Endothelial cell of umbilical vein (primary cell): Measurements from ENCODE around the gene ZFYVE9. TPM values are rescaled to one million over a fixed set of nuclear protein-coding genes. Genes with fewer than 3 reads are reported as not detected.

Experiments
- BruUV-seq: library from RNA; stranded (reverse); fragments of 400-500 nt; replicated peaks from 2 replicates; lab custom pipeline; 2021; lab: Mats Ljungman, UMichigan
- CTCF ChIA-PET: fragments of 300-600, 350-600 bp; sonication (Branson Sonifier 250); formaldehyde crosslinking; loops from one replicate; lab custom pipeline; 2021; ENCODE audit warnings: antibody characterized with exemption, inconsistent platforms; lab: Charles Lee
- POLR2A ChIA-PET: fragments of 300-600, 350-600 bp; sonication (Branson Sonifier 250); formaldehyde crosslinking; loops from one replicate; lab custom pipeline; 2021; ENCODE audit warnings: antibody characterized with exemption, inconsistent platforms; lab: Charles Lee
- DNase-seq: peaks from one replicate; pipeline ENCODE4 v3.0.0-alpha.2; 2011; ENCODE audit warnings: low read depth, low spot score
- FAIRE-seq: peaks from 2 replicates; lab custom pipeline; 2011; peaks lifted over from hg19 to GRCh38; lab: Jason Lieb, UNC
- H2AFZ ChIP-seq: 2 replicates; pipeline ENCODE4 v1.6.0; 2012; ENCODE audit warnings: low read depth, low read length, control low read depth, inconsistent platforms
- H3K27ac ChIP-seq: 2 replicates; pipeline ENCODE4 v1.5.1; 2011; ENCODE audit warnings: low read depth, mild to moderate bottlenecking, control low read depth, low read length, moderate library complexity; ENCODE audit not compliant: insufficient read depth
- H3K27me3 ChIP-seq, 2 experiments: 2 replicates each; pipeline versions ENCODE4 v1.6.0 to v1.6.1; 2011; ENCODE audit warnings: low read length in 2 of 2, mixed read lengths in 1 of 2; ENCODE audit not compliant: control insufficient read depth in 2 of 2, insufficient read depth in 2 of 2
- H3K36me3 ChIP-seq, 2 experiments: 2 replicates in 1 of 2; 3 replicates in 1 of 2; pipeline ENCODE4 v1.5.1; 2011; ENCODE audit warnings: low read length in 2 of 2, mild to moderate bottlenecking in 1 of 2, moderate library complexity in 1 of 2; ENCODE audit not compliant: control insufficient read depth in 2 of 2, insufficient read depth in 2 of 2; ENCODE audit errors: extremely low read depth in 1 of 2
- H3K4me1 ChIP-seq: 3 replicates; pipeline ENCODE4 v1.5.1; 2011; ENCODE audit warnings: mild to moderate bottlenecking, low read length; ENCODE audit not compliant: control insufficient read depth, insufficient read depth; ENCODE audit errors: extremely low read depth
- H3K4me2 ChIP-seq: 2 replicates; pipeline ENCODE4 v1.6.1; 2011; ENCODE audit warnings: low read length, control low read depth, mixed read lengths; ENCODE audit not compliant: insufficient read depth
- H3K4me3 ChIP-seq, 3 experiments: fragments of 200-600 bp in 1 of 3; sonication (generic), shearing (Covaris generic) in 1 of 3; replicated peaks in 1 of 3; 2 replicates each; pipeline ENCODE4 v1.5.1; 2011 to 2016; ENCODE audit warnings: control low read depth in 3 of 3, low read length in 3 of 3, mild to moderate bottlenecking in 2 of 3, inconsistent platforms in 1 of 3, low read depth in 1 of 3, moderate library complexity in 1 of 3; ENCODE audit not compliant: insufficient read depth in 1 of 3
- H3K79me2 ChIP-seq: 2 replicates; pipeline ENCODE4 v1.6.0; 2012; ENCODE audit warnings: low read length, inconsistent platforms; ENCODE audit not compliant: control insufficient read depth, insufficient read depth
- H3K9ac ChIP-seq: replicated peaks from 2 replicates; pipeline ENCODE3; 2011; ENCODE audit warnings: low read length, control low read depth; ENCODE audit not compliant: insufficient read depth; ENCODE audit errors: extremely low read depth
- H3K9me1 ChIP-seq: replicated peaks from 3 replicates; pipeline ENCODE4 v1.6.0; 2011; ENCODE audit warnings: mild to moderate bottlenecking, low read length; ENCODE audit not compliant: control insufficient read depth, insufficient read depth; ENCODE audit errors: extremely low read depth
- H3K9me3 ChIP-seq: replicated peaks from 2 replicates; pipeline ENCODE4 v1.5.1; 2012; ENCODE audit warnings: low read length, inconsistent platforms; ENCODE audit not compliant: control insufficient read depth, insufficient read depth
- H4K20me1 ChIP-seq: replicated peaks from 2 replicates; pipeline ENCODE3; 2011; ENCODE audit warnings: mild to moderate bottlenecking, low read length; ENCODE audit not compliant: control insufficient read depth, insufficient read depth; ENCODE audit errors: extremely low read depth
- EZH2 ChIP-seq: IDR thresholded peaks from 2 replicates; pipeline ENCODE4 v1.6.1; 2012; ENCODE audit warnings: borderline replicate concordance, low read depth, mild to moderate bottlenecking, moderate library complexity, low read length, inconsistent platforms; ENCODE audit not compliant: severe bottlenecking
- FOS ChIP-seq: IDR thresholded peaks from 2 replicates; pipeline ENCODE4 v1.6.1; 2011; ENCODE audit warnings: mild to moderate bottlenecking, low read length, moderate library complexity, borderline replicate concordance; ENCODE audit not compliant: insufficient read depth
- GATA2 ChIP-seq: IDR thresholded peaks from 2 replicates; pipeline ENCODE4 v1.7.0; 2011; ENCODE audit warnings: low read depth, mild to moderate bottlenecking, moderate library complexity, mixed read lengths, low read length; ENCODE audit not compliant: insufficient read length, insufficient read depth
- JUN ChIP-seq: IDR thresholded peaks from 2 replicates; pipeline ENCODE4 v1.6.1; 2011; ENCODE audit warnings: borderline replicate concordance, low read depth; ENCODE audit not compliant: insufficient read length, insufficient read depth
- MYC ChIP-seq: IDR thresholded peaks from one replicate; pipeline ENCODE4 v1.6.1; 2011; ENCODE audit warnings: mild to moderate bottlenecking, low read depth, low read length
- POLR2A ChIP-seq: IDR thresholded peaks from 2 replicates; pipeline ENCODE4 v1.6.1; 2012; ENCODE audit warnings: low read depth, mild to moderate bottlenecking, control low read depth, low read length
- POLR2AphosphoS5 ChIP-seq: IDR thresholded peaks from 2 replicates; pipeline ENCODE4 v1.6.1; 2012; ENCODE audit warnings: low read depth, mild to moderate bottlenecking, control low read depth, low read length, moderate library complexity; ENCODE audit not compliant: insufficient read depth
- dilution Hi-C: fragments of 300-500 bp; cut with MboI; formaldehyde crosslinking; loops from one replicate; pipeline ENCODE4 v1.15.0; 2019; ENCODE audit warnings: low sequenced_read_pairs; ENCODE audit not compliant: extremely low pct_ligation_motif_present
- intact Hi-C: fragments of 100-400 bp; cut with micrococcal nuclease; formaldehyde crosslinking; loops from one replicate; pipeline ENCODE4 v1.10.0; 2022
- polyA plus RNA-seq, 4 experiments: library from polyadenylated mRNA; depleted of rRNA in 3 of 4; stranded (reverse) in 3 of 4; unstranded in 1 of 4; fragments of >200 nt; gene quantifications; 2 replicates each; pipeline versions ENCODE4 v1.2.1 to v1.2.3, GENCODE V29; 2011 to 2012; ENCODE audit warnings: missing spikeins in 1 of 4
- total RNA-seq: library from RNA; stranded (reverse); gene quantifications from 2 replicates; pipeline ENCODE4 v1.2.3, GENCODE V29; 2021
- TF ChIP-seq, protein P1 (sequence below), 2 donors: IDR thresholded peaks; 1 replicate in 1 of 2; 2 replicates in 1 of 2; pipeline ENCODE4 v1.5.1; 2011; ENCODE audit warnings: low read length in 2 of 2, mild to moderate bottlenecking in 2 of 2, moderate library complexity in 2 of 2, control low read depth in 1 of 2, inconsistent platforms in 1 of 2, low read depth in 1 of 2; ENCODE audit not compliant: insufficient read depth in 1 of 2; ENCODE audit errors: extremely low read depth in 1 of 2
- TF ChIP-seq, protein P2 (sequence below): IDR thresholded peaks from 2 replicates; pipeline ENCODE4 v1.6.1; 2011; ENCODE audit not compliant: insufficient read depth, insufficient read length

The ZFYVE9 gene
- total and polyA plus RNA-seq, 2 donors (not counting 3 experiments of a cell fraction or from before 2014, with no cell fraction given) = 4.1 to 16.8 TPM

DNA sequence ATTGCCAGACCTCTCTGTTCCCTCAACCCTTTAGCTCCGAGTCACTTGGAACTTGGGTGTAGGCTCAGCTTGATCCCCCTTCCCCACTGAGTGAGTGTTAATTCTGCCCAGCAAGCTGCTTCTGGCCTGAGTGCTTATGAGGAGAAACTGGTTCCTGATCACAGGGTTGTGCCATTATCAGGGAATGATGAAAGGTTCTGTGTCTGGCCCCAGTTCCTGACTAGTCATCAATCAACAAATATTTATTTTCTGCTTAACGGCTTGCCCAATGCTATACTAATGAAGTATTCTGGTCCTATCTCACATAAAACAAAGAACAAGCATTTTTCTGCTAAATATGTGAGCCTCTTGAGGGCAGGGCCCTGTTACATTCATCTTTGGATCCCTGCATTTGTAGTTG lies 203.4 kb downstream of the ZFYVE9 start:
- TF ChIP-seq, protein P1, sequence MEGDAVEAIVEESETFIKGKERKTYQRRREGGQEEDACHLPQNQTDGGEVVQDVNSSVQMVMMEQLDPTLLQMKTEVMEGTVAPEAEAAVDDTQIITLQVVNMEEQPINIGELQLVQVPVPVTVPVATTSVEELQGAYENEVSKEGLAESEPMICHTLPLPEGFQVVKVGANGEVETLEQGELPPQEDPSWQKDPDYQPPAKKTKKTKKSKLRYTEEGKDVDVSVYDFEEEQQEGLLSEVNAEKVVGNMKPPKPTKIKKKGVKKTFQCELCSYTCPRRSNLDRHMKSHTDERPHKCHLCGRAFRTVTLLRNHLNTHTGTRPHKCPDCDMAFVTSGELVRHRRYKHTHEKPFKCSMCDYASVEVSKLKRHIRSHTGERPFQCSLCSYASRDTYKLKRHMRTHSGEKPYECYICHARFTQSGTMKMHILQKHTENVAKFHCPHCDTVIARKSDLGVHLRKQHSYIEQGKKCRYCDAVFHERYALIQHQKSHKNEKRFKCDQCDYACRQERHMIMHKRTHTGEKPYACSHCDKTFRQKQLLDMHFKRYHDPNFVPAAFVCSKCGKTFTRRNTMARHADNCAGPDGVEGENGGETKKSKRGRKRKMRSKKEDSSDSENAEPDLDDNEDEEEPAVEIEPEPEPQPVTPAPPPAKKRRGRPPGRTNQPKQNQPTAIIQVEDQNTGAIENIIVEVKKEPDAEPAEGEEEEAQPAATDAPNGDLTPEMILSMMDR (IDR thresholded peaks at IDR 0.05; ENCODE audit: extremely low read depth in 1 of 2, insufficient read depth in 1 of 2, low read depth in 1 of 2, low read length in 2 of 2) = no peak
- TF ChIP-seq GATA2 = no peak
- no peak for TF ChIP-seq MYC
- TF ChIP-seq FOS = no peak
- no peak for TF ChIP-seq EZH2
- TF ChIP-seq, protein P2, sequence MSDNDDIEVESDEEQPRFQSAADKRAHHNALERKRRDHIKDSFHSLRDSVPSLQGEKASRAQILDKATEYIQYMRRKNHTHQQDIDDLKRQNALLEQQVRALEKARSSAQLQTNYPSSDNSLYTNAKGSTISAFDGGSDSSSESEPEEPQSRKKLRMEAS = no peak
- TF ChIP-seq POLR2AphosphoS5 = no peak
- TF ChIP-seq POLR2A = no peak
- no peak for TF ChIP-seq JUN
- DNase-seq (no peak), FAIRE-seq (no peak)
- Histone ChIP-seq H3K4me2 (no peak overlapping the region), H3K9ac (no peak overlapping the region), H3K4me3 (no peak overlapping the region), H3K79me2 (no peaks in the 10 kb centered on the region), H3K27me3 (no peaks in the 10 kb centered on the region), H4K20me1 (no peaks in the 10 kb centered on the region), H2AFZ (no peak overlapping the region), H3K4me1 (no peaks in the 10 kb centered on the region), H3K27ac (no peak overlapping the region), H3K9me3 (no peaks in the 10 kb centered on the region), H3K9me1 (no peaks in the 10 kb centered on the region), H3K36me3 (peaks cover 0 to 2% of the 10 kb centered on the region in 2 experiments)
- ChIA-PET POLR2A (no interaction called here), CTCF (interaction anchor here (1.5 kb wide), 1 partner anchor 34 kb away, joined by 3 read pairs; no protein-coding TSS in a partner anchor)
- intact Hi-C loops (loop anchor here (5.0 kb wide), 1 partner anchor 448 kb away; no protein-coding TSS in a partner anchor), dilution Hi-C loops (no loop called here)
- BruUV-seq = no TSS peak
